ENCODE data around the gene CCDC78. TPM values are rescaled to one million over a fixed set of nuclear protein-coding genes. Genes with fewer than 3 reads are reported as not detected.

CCDC78 gene
- polyA plus RNA-seq, 1 experiment = 2.4 TPM

DNA sequence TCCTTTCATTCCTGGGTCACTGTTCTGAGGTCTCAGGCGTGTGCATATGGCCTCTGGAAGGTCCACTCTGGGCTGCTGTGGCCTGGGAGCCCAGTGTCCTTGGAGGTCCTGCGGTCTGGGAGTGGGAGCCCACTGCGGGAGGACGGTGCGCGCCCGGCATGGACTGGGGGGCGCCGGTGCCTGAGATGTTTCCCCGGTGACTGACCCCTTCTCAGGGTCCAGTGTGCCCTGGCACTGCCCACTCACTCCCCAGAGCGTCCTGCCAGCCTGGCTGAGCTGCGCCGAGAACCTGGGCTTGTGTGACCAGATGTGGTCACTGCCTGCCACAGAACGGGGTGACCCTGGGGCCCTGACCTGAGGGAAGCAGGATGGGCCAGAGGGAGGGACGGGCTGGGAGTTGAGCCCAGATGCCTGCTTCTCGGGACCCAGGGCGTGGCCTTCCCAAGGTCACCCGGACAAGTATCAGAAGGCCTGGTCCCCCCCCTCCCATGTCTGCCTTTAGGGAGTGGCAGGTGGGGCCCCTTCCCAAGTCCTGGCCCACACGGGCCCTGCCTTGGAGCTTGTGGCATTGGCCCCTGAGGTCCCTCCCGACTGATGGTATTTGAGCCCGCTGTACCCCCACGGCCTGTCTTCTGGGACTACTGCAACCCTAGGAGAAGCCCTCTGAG is 51.9 kb downstream of the CCDC78 start:
- DNase-seq (ENCODE audit: low read depth) = no peak
- H3K36me3 ChIP-seq (ENCODE audit: control insufficient read depth, insufficient read depth, low read length) = peaks cover 38% of the 10 kb centered on the region
- H3K27me3 ChIP-seq (ENCODE audit: control insufficient read depth, insufficient read depth, low read length) = no peaks in the 10 kb centered on the region
- TF ChIP-seq, protein P1, sequence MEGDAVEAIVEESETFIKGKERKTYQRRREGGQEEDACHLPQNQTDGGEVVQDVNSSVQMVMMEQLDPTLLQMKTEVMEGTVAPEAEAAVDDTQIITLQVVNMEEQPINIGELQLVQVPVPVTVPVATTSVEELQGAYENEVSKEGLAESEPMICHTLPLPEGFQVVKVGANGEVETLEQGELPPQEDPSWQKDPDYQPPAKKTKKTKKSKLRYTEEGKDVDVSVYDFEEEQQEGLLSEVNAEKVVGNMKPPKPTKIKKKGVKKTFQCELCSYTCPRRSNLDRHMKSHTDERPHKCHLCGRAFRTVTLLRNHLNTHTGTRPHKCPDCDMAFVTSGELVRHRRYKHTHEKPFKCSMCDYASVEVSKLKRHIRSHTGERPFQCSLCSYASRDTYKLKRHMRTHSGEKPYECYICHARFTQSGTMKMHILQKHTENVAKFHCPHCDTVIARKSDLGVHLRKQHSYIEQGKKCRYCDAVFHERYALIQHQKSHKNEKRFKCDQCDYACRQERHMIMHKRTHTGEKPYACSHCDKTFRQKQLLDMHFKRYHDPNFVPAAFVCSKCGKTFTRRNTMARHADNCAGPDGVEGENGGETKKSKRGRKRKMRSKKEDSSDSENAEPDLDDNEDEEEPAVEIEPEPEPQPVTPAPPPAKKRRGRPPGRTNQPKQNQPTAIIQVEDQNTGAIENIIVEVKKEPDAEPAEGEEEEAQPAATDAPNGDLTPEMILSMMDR (IDR thresholded peaks at IDR 0.05; ENCODE audit: insufficient read depth, low read depth, low read length) = no peak
- no peak overlapping the region for H3K4me3 ChIP-seq (ENCODE audit: low read depth, low read length)
- ChIA-PET CTCF (no interaction called here), POLR2A (no interaction called here)

GRCh38 chr16:673399-673991 is 52.7 kb downstream of the CCDC78 start:
- no peak for DNase-seq (ENCODE audit: low read depth)
- H3K27me3 ChIP-seq (ENCODE audit: control insufficient read depth, insufficient read depth, low read length) = no peaks in the 10 kb centered on the region
- ChIA-PET POLR2A (no interaction called here), CTCF (interaction anchor here (1.0 kb wide), 1 partner anchor 13 kb away, joined by 4 read pairs; no protein-coding TSS in a partner anchor)
- H3K4me3 ChIP-seq (ENCODE audit: low read depth, low read length) = no peak overlapping the region
- H3K36me3 ChIP-seq (ENCODE audit: control insufficient read depth, insufficient read depth, low read length) = peaks cover 41% of the 10 kb centered on the region
- TF ChIP-seq, protein P1 (IDR thresholded peaks at IDR 0.05; ENCODE audit: insufficient read depth, low read depth, low read length) = no peak

DNA sequence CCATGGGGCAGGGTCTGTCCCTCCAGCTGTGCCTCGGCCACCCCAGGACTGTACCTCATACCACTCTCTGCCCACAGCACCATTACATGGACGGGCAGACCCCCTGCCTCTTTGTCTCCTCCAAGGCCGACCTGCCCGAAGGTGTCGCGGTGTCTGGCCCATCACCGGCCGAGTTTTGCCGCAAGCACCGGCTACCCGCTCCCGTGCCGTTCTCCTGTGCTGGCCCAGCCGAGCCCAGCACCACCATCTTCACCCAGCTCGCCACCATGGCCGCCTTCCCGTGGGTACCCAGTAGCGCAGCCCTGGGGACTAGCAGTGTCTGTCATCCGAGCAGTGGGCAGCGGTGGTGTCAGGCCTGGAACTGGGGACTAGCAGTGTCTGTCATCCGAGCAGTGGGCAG is 53.4 kb downstream of the CCDC78 start:
- TF ChIP-seq, protein P1 (IDR thresholded peaks at IDR 0.05; ENCODE audit: insufficient read depth, low read depth, low read length) = no peak
- no peak for DNase-seq (ENCODE audit: low read depth)
- Histone ChIP-seq H3K4me3 (ENCODE audit: low read depth, low read length) (no peak overlapping the region), H3K36me3 (ENCODE audit: control insufficient read depth, insufficient read depth, low read length) (peaks cover 41% of the 10 kb centered on the region), H3K27me3 (ENCODE audit: control insufficient read depth, insufficient read depth, low read length) (no peaks in the 10 kb centered on the region)
- ChIA-PET CTCF (interaction anchor here (1.0 kb wide), 1 partner anchor 12 kb away, joined by 4 read pairs; no protein-coding TSS in a partner anchor), POLR2A (no interaction called here)

Small RNAs within 50 kb of the gene (small RNA-seq; reads per million reads assigned to genes)
- gene MIR662 (ENCODE audit: insufficient read length, low read depth, low replicate concordance) = not detected

Other genes starting within 250 kb of the CCDC78 start
- 8.4 and 12.9 TPM in 2 replicates for gene CAPN15, start 198.7 kb downstream of the CCDC78 start, polyA plus RNA-seq (2011; rRNA removed)
- gene PRR35, start 166.0 kb downstream of the CCDC78 start, polyA plus RNA-seq (2011; rRNA removed) = not detected in 2 replicates
- 0.31 and 0.66 TPM in 2 replicates for gene NHLRC4, start 159.4 kb downstream of the CCDC78 start, polyA plus RNA-seq (2011; rRNA removed)
- gene PIGQ, start 156.5 kb downstream of the CCDC78 start, polyA plus RNA-seq (2011; rRNA removed) = 15.4 and 26.6 TPM in 2 replicates
- gene RAB40C, start 136.4 kb downstream of the CCDC78 start, polyA plus RNA-seq (2011; rRNA removed) = 6.5 and 7.6 TPM in 2 replicates
- gene WFIKKN1, start 95.5 kb downstream of the CCDC78 start, polyA plus RNA-seq (2011; rRNA removed) = not detected in 2 replicates
- gene METTL26, start 90.1 kb downstream of the CCDC78 start, polyA plus RNA-seq (2011; rRNA removed) = 77.2 and 105 TPM in 2 replicates
- 10.6 and 16.5 TPM in 2 replicates for gene MCRIP2, start 84.6 kb downstream of the CCDC78 start, polyA plus RNA-seq (2011; rRNA removed)
- 6.2 and 10.0 TPM in 2 replicates for gene WDR90, start 77.1 kb downstream of the CCDC78 start, polyA plus RNA-seq (2011; rRNA removed)
- 37.1 and 81.7 TPM in 2 replicates for gene RHOT2, start 58.3 kb downstream of the CCDC78 start, polyA plus RNA-seq (2011; rRNA removed)
- 0.74 and 1.3 TPM in 2 replicates for gene RHBDL1, start 50.8 kb downstream of the CCDC78 start, polyA plus RNA-seq (2011; rRNA removed)
- 75.9 and 148 TPM in 2 replicates for gene STUB1, start 46.0 kb downstream of the CCDC78 start, polyA plus RNA-seq (2011; rRNA removed)
- 54.8 and 91.8 TPM in 2 replicates for gene JMJD8, start 42.1 kb downstream of the CCDC78 start, polyA plus RNA-seq (2011; rRNA removed)
- 2.2 and 3.7 TPM in 2 replicates for gene WDR24, start 36.0 kb downstream of the CCDC78 start, polyA plus RNA-seq (2011; rRNA removed)
- 0.32 and 0.67 TPM in 2 replicates for gene FBXL16, start 20.6 kb downstream of the CCDC78 start, polyA plus RNA-seq (2011; rRNA removed)
- gene METRN, start 11.3 kb downstream of the CCDC78 start, polyA plus RNA-seq (2011; rRNA removed) = 33.7 and 40.3 TPM in 2 replicates
- 7.7 and 10.7 TPM in 2 replicates for gene ANTKMT, start 5.3 kb downstream of the CCDC78 start, polyA plus RNA-seq (2011; rRNA removed)
- 4.3 and 7.0 TPM in 2 replicates for gene HAGHL, start 663 bp upstream of the CCDC78 start, polyA plus RNA-seq (2011; rRNA removed)
- 16.1 and 23.1 TPM in 2 replicates for gene CIAO3, start 14.6 kb upstream of the CCDC78 start, polyA plus RNA-seq (2011; rRNA removed)
- 0.25 and 0.67 TPM in 2 replicates for gene MSLN, start 34.3 kb upstream of the CCDC78 start, polyA plus RNA-seq (2011; rRNA removed)
- 13.7 and 24.7 TPM in 2 replicates for gene RPUSD1, start 61.9 kb upstream of the CCDC78 start, polyA plus RNA-seq (2011; rRNA removed)
- gene CHTF18, start 62.2 kb upstream of the CCDC78 start, polyA plus RNA-seq (2011; rRNA removed) = 2.6 and 6.1 TPM in 2 replicates
- gene GNG13, start 74.3 kb upstream of the CCDC78 start, polyA plus RNA-seq (2011; rRNA removed) = not detected in 2 replicates
- 14.8 and 28.9 TPM in 2 replicates for gene LMF1, start 244.5 kb upstream of the CCDC78 start, polyA plus RNA-seq (2011; rRNA removed)